ENCODE results near the gene SLC66A2. TPM values are rescaled to one million over a fixed set of nuclear protein-coding genes. Genes with fewer than 3 reads are reported as not detected.

SLC66A2 gene
- total RNA-seq, 1 donor from 2014 or later: 30.5 TPM

DNA sequence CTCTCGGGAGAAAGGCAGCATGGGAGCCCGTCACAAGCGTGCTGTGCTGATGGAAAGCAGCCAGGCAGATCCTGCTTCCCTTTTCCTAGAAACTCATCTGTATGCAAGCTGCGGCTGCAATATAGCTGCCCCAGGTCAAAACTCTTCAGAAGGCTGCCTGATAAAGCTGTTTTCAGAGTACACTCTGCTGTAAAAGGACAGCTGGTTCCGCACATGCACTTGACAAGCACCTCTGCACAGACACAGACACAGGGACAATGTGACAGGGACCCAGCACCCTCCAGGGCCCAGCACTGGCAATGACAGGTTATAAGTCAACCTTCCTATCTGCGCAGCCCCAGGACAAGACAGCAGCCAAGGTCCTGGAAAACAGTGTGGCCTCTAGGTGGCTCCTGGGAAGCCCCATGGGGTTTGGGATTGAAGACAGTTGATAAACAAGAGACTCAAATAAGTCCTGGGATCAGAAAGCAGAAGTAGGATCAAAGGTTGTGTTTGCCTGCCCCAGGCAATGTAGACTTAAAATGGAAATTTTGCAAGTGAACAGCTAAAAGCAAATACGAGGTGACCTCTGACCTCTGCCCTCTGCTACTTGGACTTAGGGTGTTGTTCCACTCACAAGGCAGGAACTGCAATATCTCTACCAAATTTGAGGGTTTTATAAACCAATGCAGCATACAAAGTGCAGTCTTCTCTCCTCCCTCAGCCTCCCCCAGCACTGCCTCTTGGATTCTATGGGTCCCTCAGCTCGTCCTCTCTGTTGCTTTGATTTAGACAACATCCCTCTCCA, 16.9 kb downstream of the SLC66A2 start:
- Histone ChIP-seq H3K36me3 (ENCODE audit: control insufficient read depth, insufficient read depth, low read length) (peaks cover 1% of the 10 kb centered on the region), H3K4me3 (ENCODE audit: low read depth, low read length) (no peak overlapping the region), H3K27me3 (ENCODE audit: control insufficient read depth, insufficient read depth, low read length) (no peaks in the 10 kb centered on the region)
- DNase-seq (ENCODE audit: low read depth): no peak
- no peak for TF ChIP-seq CTCF (IDR thresholded peaks at IDR 0.05; ENCODE audit: insufficient read depth, low read length, poor library complexity, severe bottlenecking)

- Histone ChIP-seq H3K27me3 (ENCODE audit: control insufficient read depth, insufficient read depth, low read length) (no peaks in the 10 kb centered on the region), H3K4me3 (ENCODE audit: low read depth, low read length) (no peak overlapping the region), H3K36me3 (ENCODE audit: control insufficient read depth, insufficient read depth, low read length) (peaks cover 1% of the 10 kb centered on the region)
- TF ChIP-seq CTCF (IDR thresholded peaks at IDR 0.05; ENCODE audit: insufficient read depth, low read length, poor library complexity, severe bottlenecking): no peak
- DNase-seq (ENCODE audit: low read depth): no peak
Measured at GRCh38 chr18:79933765-79934164, 17.7 kb downstream of the SLC66A2 start.

DNA sequence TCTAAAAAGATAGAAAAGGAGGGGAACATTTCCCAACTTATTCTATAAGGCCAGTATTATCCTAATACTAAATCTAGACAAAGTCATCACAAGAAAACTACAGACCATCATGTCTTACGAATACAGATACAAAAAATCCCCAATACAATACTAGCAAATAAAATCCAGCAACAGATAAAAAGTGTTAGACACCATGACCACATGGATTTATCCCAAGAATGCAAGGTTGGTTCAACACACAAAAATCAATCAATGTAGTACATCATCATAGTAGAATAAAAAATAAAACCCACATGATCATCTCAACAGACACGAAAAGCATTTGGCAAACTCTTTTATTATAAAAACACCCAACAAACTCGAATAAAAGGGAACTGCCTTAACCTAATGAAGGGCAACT, 18.5 kb downstream of the SLC66A2 start:
- TF ChIP-seq CTCF (IDR thresholded peaks at IDR 0.05; ENCODE audit: insufficient read depth, low read length, poor library complexity, severe bottlenecking): no peak
- Histone ChIP-seq H3K36me3 (ENCODE audit: control insufficient read depth, insufficient read depth, low read length) (peaks cover 1% of the 10 kb centered on the region), H3K4me3 (ENCODE audit: low read depth, low read length) (no peak overlapping the region), H3K27me3 (ENCODE audit: control insufficient read depth, insufficient read depth, low read length) (no peaks in the 10 kb centered on the region)
- DNase-seq (ENCODE audit: low read depth): no peak

DNA sequence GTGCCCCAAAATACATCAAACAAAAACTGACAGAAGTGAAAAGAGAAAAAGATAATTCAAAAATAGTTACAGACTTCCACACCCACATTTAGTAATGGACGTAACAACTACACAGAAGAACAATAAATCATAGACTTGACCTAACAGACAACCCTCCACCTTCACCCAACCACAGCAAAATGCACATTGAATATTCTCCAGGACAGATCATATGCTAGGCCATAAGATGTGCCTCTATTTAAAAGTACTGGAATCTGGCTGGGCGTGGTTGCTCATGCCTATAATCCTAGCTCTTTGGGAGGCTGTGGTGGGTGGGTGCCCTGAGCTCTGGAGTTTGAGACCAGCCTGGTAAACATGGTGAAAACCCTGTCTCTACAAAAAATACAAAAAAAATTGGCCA, 20.0 kb downstream of the SLC66A2 start:
- Histone ChIP-seq H3K4me3 (ENCODE audit: low read depth, low read length) (no peak overlapping the region), H3K36me3 (ENCODE audit: control insufficient read depth, insufficient read depth, low read length) (peaks cover 1% of the 10 kb centered on the region)

GRCh38 chr18:79930020-79930642, 21.3 kb downstream of the SLC66A2 start:
- H3K27me3 ChIP-seq (ENCODE audit: control insufficient read depth, insufficient read depth, low read length): no peaks in the 10 kb centered on the region
- TF ChIP-seq CTCF (IDR thresholded peaks at IDR 0.05; ENCODE audit: insufficient read depth, low read length, poor library complexity, severe bottlenecking): no peak
- H3K4me3 ChIP-seq (ENCODE audit: low read depth, low read length): no peak overlapping the region
- no peaks in the 10 kb centered on the region for H3K36me3 ChIP-seq (ENCODE audit: control insufficient read depth, insufficient read depth, low read length)
- no peak for DNase-seq (ENCODE audit: low read depth)

More for the DNA sequence above, 20.0 kb downstream of the SLC66A2 start:
- no peaks in the 10 kb centered on the region for H3K27me3 ChIP-seq (ENCODE audit: control insufficient read depth, insufficient read depth, low read length)
- DNase-seq (ENCODE audit: low read depth): no peak
- no peak for TF ChIP-seq CTCF (IDR thresholded peaks at IDR 0.05; ENCODE audit: insufficient read depth, low read length, poor library complexity, severe bottlenecking)
